Measurements from ENCODE around the gene PIK3R3. TPM values are rescaled to one million over a fixed set of nuclear protein-coding genes. Genes with fewer than 3 reads are reported as not detected.

The PIK3R3 gene
- total RNA-seq, 1 experiment from 2014 or later = 12.4 TPM

DNA sequence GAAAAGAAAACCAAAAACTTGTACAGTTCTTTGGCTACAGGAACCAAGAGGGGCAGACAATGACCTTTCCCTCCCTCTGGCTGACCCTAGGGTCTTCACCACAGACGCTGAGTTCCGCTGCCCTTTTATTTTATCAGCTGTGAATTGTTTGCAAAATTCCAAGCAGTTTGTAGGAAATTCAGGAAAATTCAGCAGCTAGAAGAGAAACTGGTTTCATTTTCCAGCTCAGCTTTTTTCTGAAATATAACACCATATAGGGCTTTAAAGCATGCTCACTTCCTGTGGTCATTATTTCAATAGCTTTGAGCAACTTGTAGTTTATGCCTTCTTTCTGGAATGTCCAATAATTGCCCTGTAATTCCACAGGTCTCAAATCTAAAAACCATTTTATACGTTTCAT lies 5.5 kb upstream of the PIK3R3 start:
- no peak overlapping the region for H2AFZ ChIP-seq (ENCODE audit: low read length)
- no peak overlapping the region for H3K23ac ChIP-seq (ENCODE audit: insufficient read length, low read depth, low read length)
- H3K9ac ChIP-seq (ENCODE audit: extremely low read depth, insufficient read length, low read length) = no peak overlapping the region
- Mint-ChIP-seq H3K4me3 (no peak overlapping the region), H3K36me3 (ENCODE audit: insufficient read depth in 1 of 3, low read depth in 3 of 3) (no peaks in the 10 kb centered on the region), H3K4me1 (peaks cover 15 to 16% of the 10 kb centered on the region in 2 experiments), H3K9me3 (no peaks in the 10 kb centered on the region), H3K27me3 (ENCODE audit: low read depth) (peaks cover 13% of the 10 kb centered on the region), H3K27ac (no peak overlapping the region)
- H3K4me1 ChIP-seq (ENCODE audit: insufficient read depth, low read length) = peaks cover 6% of the 10 kb centered on the region; the same call in 1 of the 2 replicates
- no peak overlapping the region for H2BK12ac ChIP-seq (ENCODE audit: insufficient read length, low read depth, low read length)
- H3K27ac ChIP-seq (ENCODE audit: insufficient read length, low read depth, low read length) = no peak overlapping the region
- H3K14ac ChIP-seq (ENCODE audit: insufficient read depth, low read length) = no peak overlapping the region
- no peak overlapping the region for H4K5ac ChIP-seq (ENCODE audit: insufficient read length, low read depth, low read length)
- no peak overlapping the region for H2BK20ac ChIP-seq (ENCODE audit: low read depth, low read length, poor library complexity, severe bottlenecking)
- no peak overlapping the region for H4K91ac ChIP-seq (ENCODE audit: insufficient read length, low read depth, low read length)
- no CpG with 5 or more reads among the region's 3 CpGs for WGBS (ENCODE audit: extremely low coverage, insufficient read length, low lambda C conversion rate)
- no peak overlapping the region for H2AK5ac ChIP-seq (ENCODE audit: insufficient read length, low read length)
- H3T11ph ChIP-seq (ENCODE audit: low read length) = no peak overlapping the region
- no peaks in the 10 kb centered on the region for H3K9me3 ChIP-seq (ENCODE audit: control insufficient read depth, low read depth, low read length)
- no peaks in the 10 kb centered on the region; the same call in 1 of the 2 replicates for H3K27me3 ChIP-seq (ENCODE audit: insufficient read depth, low read length)
- TF ChIP-seq, protein P1, sequence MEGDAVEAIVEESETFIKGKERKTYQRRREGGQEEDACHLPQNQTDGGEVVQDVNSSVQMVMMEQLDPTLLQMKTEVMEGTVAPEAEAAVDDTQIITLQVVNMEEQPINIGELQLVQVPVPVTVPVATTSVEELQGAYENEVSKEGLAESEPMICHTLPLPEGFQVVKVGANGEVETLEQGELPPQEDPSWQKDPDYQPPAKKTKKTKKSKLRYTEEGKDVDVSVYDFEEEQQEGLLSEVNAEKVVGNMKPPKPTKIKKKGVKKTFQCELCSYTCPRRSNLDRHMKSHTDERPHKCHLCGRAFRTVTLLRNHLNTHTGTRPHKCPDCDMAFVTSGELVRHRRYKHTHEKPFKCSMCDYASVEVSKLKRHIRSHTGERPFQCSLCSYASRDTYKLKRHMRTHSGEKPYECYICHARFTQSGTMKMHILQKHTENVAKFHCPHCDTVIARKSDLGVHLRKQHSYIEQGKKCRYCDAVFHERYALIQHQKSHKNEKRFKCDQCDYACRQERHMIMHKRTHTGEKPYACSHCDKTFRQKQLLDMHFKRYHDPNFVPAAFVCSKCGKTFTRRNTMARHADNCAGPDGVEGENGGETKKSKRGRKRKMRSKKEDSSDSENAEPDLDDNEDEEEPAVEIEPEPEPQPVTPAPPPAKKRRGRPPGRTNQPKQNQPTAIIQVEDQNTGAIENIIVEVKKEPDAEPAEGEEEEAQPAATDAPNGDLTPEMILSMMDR (conservative IDR thresholded peaks at IDR 0.05) = no peak
- H4K20me1 ChIP-seq (ENCODE audit: control insufficient read depth, insufficient read depth, insufficient read length) = no peaks in the 10 kb centered on the region
- H3K18ac ChIP-seq (ENCODE audit: insufficient read length, low read depth, low read length) = no peak overlapping the region
- no peak overlapping the region for H2BK15ac ChIP-seq (ENCODE audit: low read depth, low read length)
- no peak overlapping the region for H4K8ac ChIP-seq (replicated peaks; ENCODE audit: insufficient read length, low read depth, low read length)
- H3K4me2 ChIP-seq (ENCODE audit: insufficient read depth, insufficient read length, low read length) = no peak overlapping the region
- no peak overlapping the region for H3K56ac ChIP-seq (ENCODE audit: insufficient read length, low read depth, low read length)
- H2BK5ac ChIP-seq (ENCODE audit: insufficient read length, low read length) = no peak overlapping the region
- H3K79me1 ChIP-seq (ENCODE audit: insufficient read depth, low read depth, low read length, poor library complexity, severe bottlenecking) = no peaks in the 10 kb centered on the region
- no peak overlapping the region for H2BK120ac ChIP-seq (ENCODE audit: low read depth, low read length, poor library complexity, severe bottlenecking)
- H3K23me2 ChIP-seq (ENCODE audit: insufficient read length, low read depth, low read length, poor library complexity, severe bottlenecking) = peaks cover 8% of the 10 kb centered on the region
- DNase-seq = no peak
- no peak overlapping the region for H3K4ac ChIP-seq (ENCODE audit: low read depth, low read length)
- no peaks in the 10 kb centered on the region for H3K79me2 ChIP-seq (ENCODE audit: insufficient read depth, low read length)

Measured in H9 (cell line).